OCI-LY3 (cell line): Measurements from ENCODE around the gene MTCH1.
"Not testable (repeated sequence)": the region's sequence is repeated elsewhere in the genome, so short reads cannot be mapped to it uniquely, and the experiment has no call there.

Experiments
- H2AFZ ChIP-seq: fragments of 200-600, 300-600 bp; shearing (Covaris generic); 2 replicates; pipeline ENCODE4 v1.6.0; 2014; ENCODE audit warnings: antibody characterized with exemption, low read depth, low read length
- H3K27ac ChIP-seq: fragments of 200-600, 300-600 bp; sonication (generic); 2 replicates; pipeline ENCODE4 v1.5.1; 2014; ENCODE audit warnings: mild to moderate bottlenecking, low read length, moderate library complexity, mixed read lengths
- H3K27me3 ChIP-seq: fragments of 200-600, 300-600 bp; sonication (generic); 2 replicates; pipeline ENCODE4 v1.6.1; 2014; ENCODE audit warnings: low read depth, low read length, mixed read lengths
- H3K36me3 ChIP-seq: fragments of 200-600, 300-600 bp; sonication (generic); replicated peaks from 2 replicates; pipeline ENCODE3; 2014; ENCODE audit warnings: low read depth, low read length, mixed read lengths
- H3K4me1 ChIP-seq: fragments of 300-600, 200-600 bp; sonication (generic); 2 replicates; pipeline ENCODE4 v1.6.1; 2014; ENCODE audit warnings: low read length, mixed read lengths
- H3K4me2 ChIP-seq: fragments of 200-600, 300-600 bp; sonication (generic); 2 replicates; pipeline ENCODE4 v1.6.1; 2014; ENCODE audit warnings: low read length, mixed read lengths
- H3K4me3 ChIP-seq: fragments of 300-600, 200-600 bp; sonication (generic); 2 replicates; pipeline ENCODE4 v1.5.1; 2014; ENCODE audit warnings: antibody characterized with exemption, mild to moderate bottlenecking, low read length, moderate library complexity
- H3K79me2 ChIP-seq: fragments of 300-600, 200-600 bp; shearing (Covaris generic); 2 replicates; pipeline ENCODE4 v1.6.1; 2014; ENCODE audit warnings: mild to moderate bottlenecking, low read length, mixed read lengths
- H3K9ac ChIP-seq: fragments of 300-600, 200-600 bp; shearing (Covaris generic); 2 replicates; pipeline ENCODE4 v1.6.0; 2014; ENCODE audit warnings: mild to moderate bottlenecking, low read length, moderate library complexity
- H3K9me3 ChIP-seq: fragments of 200-600, 300-600 bp; shearing (Covaris generic); 2 replicates; pipeline ENCODE4 v1.6.1; 2014; ENCODE audit warnings: low read length, mixed read lengths; ENCODE audit not compliant: insufficient read depth
- H4K20me1 ChIP-seq: fragments of 200-600, 300-600 bp; sonication (generic); 2 replicates; pipeline ENCODE4 v1.6.1; 2016; ENCODE audit warnings: low read length, mixed read lengths; ENCODE audit not compliant: insufficient read depth
- CTCF ChIP-seq: fragments of 200-600, 300-600 bp; sonication (generic); IDR thresholded peaks from 2 replicates; pipeline ENCODE4 v1.5.1; 2014; ENCODE audit warnings: antibody characterized with exemption, low read length, low read depth
- EZH2phosphoT487 ChIP-seq: fragments of 200-600 bp; shearing (Covaris generic); IDR thresholded peaks from 2 replicates; pipeline ENCODE4 v1.6.1; 2018; ENCODE audit warnings: antibody characterized with exemption, mixed run types, low read depth

The MTCH1 gene

GRCh38 chr6:36947570-36948351, 38.2 kb downstream of the MTCH1 start:
- Histone ChIP-seq H3K27ac (no peak overlapping the region), H3K79me2 (no peaks in the 10 kb centered on the region), H3K36me3 (no peaks in the 10 kb centered on the region)

GRCh38 chr6:36946526-36946925, 39.5 kb downstream of the MTCH1 start:
- no peaks in the 10 kb centered on the region for H4K20me1 ChIP-seq
- H3K9ac ChIP-seq, result no peak overlapping the region
- no peak overlapping the region for H3K4me3 ChIP-seq
- H2AFZ ChIP-seq, result no peak overlapping the region
- TF ChIP-seq EZH2phosphoT487, result no peak
- no peak for TF ChIP-seq CTCF
- H3K4me2 ChIP-seq, result no peak overlapping the region
- H3K27ac ChIP-seq, result no peak overlapping the region
- H3K27me3 ChIP-seq, result peaks cover 2% of the 10 kb centered on the region; the same call in 1 of the 2 replicates
- H3K4me1 ChIP-seq, result peaks cover 8% of the 10 kb centered on the region
- no peaks in the 10 kb centered on the region for H3K36me3 ChIP-seq
- no peaks in the 10 kb centered on the region for H3K79me2 ChIP-seq
- no peaks in the 10 kb centered on the region for H3K9me3 ChIP-seq

More at GRCh38 chr6:36947570-36948351, 38.2 kb downstream of the MTCH1 start:
- Histone ChIP-seq H3K4me3 (no peak overlapping the region), H3K9me3 (no peaks in the 10 kb centered on the region), H3K9ac (no peak overlapping the region), H4K20me1 (no peaks in the 10 kb centered on the region), H3K4me2 (no peak overlapping the region), H3K4me1 (peaks cover 8% of the 10 kb centered on the region), H3K27me3 (peaks cover 2% of the 10 kb centered on the region; the same call in 1 of the 2 replicates), H2AFZ (no peak overlapping the region; the same call in 1 of the 2 replicates)
- TF ChIP-seq CTCF, result no peak
- TF ChIP-seq EZH2phosphoT487, result no peak

- peaks cover 8% of the 10 kb centered on the region for H3K4me1 ChIP-seq
- H3K79me2 ChIP-seq, result no peaks in the 10 kb centered on the region
- H3K9me3 ChIP-seq, result no peaks in the 10 kb centered on the region
- no peak overlapping the region for H2AFZ ChIP-seq
- no peaks in the 10 kb centered on the region for H4K20me1 ChIP-seq
- H3K4me3 ChIP-seq, result no peak overlapping the region
- H3K27ac ChIP-seq, result no peak overlapping the region
- no peak for TF ChIP-seq EZH2phosphoT487
- no peak overlapping the region for H3K4me2 ChIP-seq
- no peak overlapping the region for H3K9ac ChIP-seq
- H3K36me3 ChIP-seq, result no peaks in the 10 kb centered on the region
- H3K27me3 ChIP-seq, result peaks cover 2% of the 10 kb centered on the region; the same call in 1 of the 2 replicates
Measured at GRCh38 chr6:36945301-36945700, 40.7 kb downstream of the MTCH1 start.

- Histone ChIP-seq H4K20me1 (no peaks in the 10 kb centered on the region), H3K4me3 (no peak overlapping the region), H3K36me3 (no peaks in the 10 kb centered on the region), H3K79me2 (no peaks in the 10 kb centered on the region), H3K9ac (no peak overlapping the region), H3K4me2 (no peak overlapping the region), H3K4me1 (peaks cover 8% of the 10 kb centered on the region), H2AFZ (no peak overlapping the region), H3K27me3 (peaks cover 1% of the 10 kb centered on the region; the same call in 1 of the 2 replicates), H3K9me3 (no peaks in the 10 kb centered on the region), H3K27ac (no peak overlapping the region)
- TF ChIP-seq CTCF, result no peak
- no peak for TF ChIP-seq EZH2phosphoT487
Measured at GRCh38 chr6:36944650-36945049, 41.3 kb downstream of the MTCH1 start.

DNA sequence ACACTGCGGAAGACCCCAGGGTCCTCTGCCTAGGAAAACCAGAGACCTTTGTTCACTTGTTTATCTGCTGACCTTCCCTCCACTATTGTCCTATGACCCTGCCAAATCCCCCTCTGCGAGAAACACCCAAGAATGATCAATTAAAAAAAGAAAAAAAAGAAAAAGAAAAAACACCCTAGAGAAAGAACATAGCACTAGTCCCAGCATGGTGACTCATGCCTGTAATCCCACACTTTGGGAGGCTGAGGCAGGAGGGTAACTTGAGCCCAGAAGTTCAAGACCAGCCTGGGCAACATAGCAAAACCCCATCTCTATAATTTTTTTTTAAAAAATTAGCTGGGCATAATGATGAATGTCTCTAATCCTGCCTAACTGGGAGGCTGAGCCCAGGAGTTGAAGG, 43.7 kb downstream of the MTCH1 start:
- not testable (repeated sequence) for H3K27me3 ChIP-seq, H4K20me1 ChIP-seq, H3K4me1 ChIP-seq, H3K9ac ChIP-seq, H2AFZ ChIP-seq, H3K4me3 ChIP-seq, H3K36me3 ChIP-seq, H3K9me3 ChIP-seq, H3K27ac ChIP-seq, H3K79me2 ChIP-seq, H3K4me2 ChIP-seq

DNA sequence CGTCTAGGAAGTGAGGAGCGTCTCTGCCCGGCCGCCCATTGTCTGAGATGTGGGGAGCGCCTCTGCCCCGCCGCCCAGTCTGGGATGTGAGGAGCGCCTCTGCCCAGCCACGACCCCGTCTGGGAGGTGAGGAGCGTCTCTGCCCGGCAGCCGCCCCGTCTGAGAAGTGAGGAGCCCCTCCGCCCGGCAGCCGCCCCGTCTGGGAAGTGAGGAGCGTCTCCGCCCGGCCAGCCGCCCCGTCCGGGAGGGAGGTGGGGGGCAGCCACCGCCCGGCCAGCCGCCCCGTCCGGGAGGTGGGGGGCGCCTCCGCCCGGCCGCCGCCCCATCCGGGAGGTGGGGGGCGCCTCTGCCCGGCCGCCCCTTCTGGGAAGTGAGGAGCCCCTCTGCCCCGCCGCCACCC, 44.4 kb downstream of the MTCH1 start:
- H3K4me3 ChIP-seq, H3K27ac ChIP-seq, H3K9me3 ChIP-seq, H3K36me3 ChIP-seq, H2AFZ ChIP-seq, H4K20me1 ChIP-seq, H3K27me3 ChIP-seq, H3K4me1 ChIP-seq, H3K9ac ChIP-seq, H3K4me2 ChIP-seq, H3K79me2 ChIP-seq: not testable (repeated sequence)
